K562 (cell line): Measurements from ENCODE around the gene MEF2C. TPM values are rescaled to one million over a fixed set of nuclear protein-coding genes. Genes with fewer than 3 reads are reported as not detected.
A peak's percentile ranks its signal among the peaks of the same experiment; 100 is the strongest.

ENCODE experiments used
- CEBPZ ChIP-seq: fragments of 150-350 bp; IDR thresholded peaks from 2 replicates; pipeline ENCODE4 v1.6.1; 2014; ENCODE audit warnings: low read depth, mild to moderate bottlenecking, low read length, borderline replicate concordance
- CREM ChIP-seq: IDR thresholded peaks from 2 replicates; pipeline ENCODE4 v1.6.1; 2014; ENCODE audit warnings: antibody characterized with exemption, low read depth
- DDX20 ChIP-seq: fragments of 450-650 bp; IDR thresholded peaks from 2 replicates; pipeline ENCODE4 v1.6.1; 2016; ENCODE audit warnings: missing genetic modification characterization, low read depth, mild to moderate bottlenecking, missing compliant biosample characterization, moderate library complexity
- DPF2 ChIP-seq: fragments of 450-650 bp; IDR thresholded peaks from 2 replicates; pipeline ENCODE4 v1.6.1; 2016
- ETV1 ChIP-seq: fragments of 450-650 bp; conservative IDR thresholded peaks from 2 replicates; pipeline ENCODE4 v1.6.1; 2016; ENCODE audit warnings: missing genetic modification characterization, control low read depth, low read depth, missing compliant biosample characterization
- ETV6 ChIP-seq, 3 experiments: fragments of 150-350 bp in 1 of 3; sonication (generic) in 1 of 3; formaldehyde crosslinking in 1 of 3; IDR thresholded peaks; 2 replicates each; pipeline versions ENCODE4 v1.6.1 to v1.8.0; 2014 to 2022; ENCODE audit warnings: borderline replicate concordance in 2 of 3, low read depth in 2 of 3, antibody characterized with exemption in 1 of 3, low read length in 1 of 3, mild to moderate bottlenecking in 1 of 3, missing genetic modification reagents in 1 of 3
- GABPA ChIP-seq: fragments of 200-800 bp; sonication (Bioruptor generic); conservative IDR thresholded peaks from 2 replicates; pipeline ENCODE4 v1.6.1; 2016; ENCODE audit warnings: low read depth, missing genetic modification characterization, missing compliant biosample characterization
- GATA2 ChIP-seq: sonication (generic); formaldehyde crosslinking; IDR thresholded peaks from 2 replicates; pipeline ENCODE4 v1.4.0; 2020; ENCODE audit warnings: mild to moderate bottlenecking, missing genetic modification reagents
- HDAC2 ChIP-seq: fragments of 450-650 bp; IDR thresholded peaks from 2 replicates; pipeline ENCODE4 v1.6.1; 2016; ENCODE audit warnings: mild to moderate bottlenecking
- KDM1A ChIP-seq, 2 experiments: fragments of 450-650 bp; IDR thresholded peaks; 2 replicates each; pipeline ENCODE4 v1.6.1; 2016; ENCODE audit warnings: mild to moderate bottlenecking in 2 of 2
- NR2C2 ChIP-seq, 2 experiments: fragments of 200-800 bp in 1 of 2; sonication (Bioruptor generic) in 1 of 2; sonication (generic) in 1 of 2; formaldehyde crosslinking in 1 of 2; IDR thresholded peaks; 2 replicates each; pipeline versions ENCODE4 v1.6.1 to v1.8.0; 2016 to 2022; ENCODE audit warnings: mild to moderate bottlenecking in 1 of 2, missing compliant biosample characterization in 1 of 2, missing genetic modification characterization in 1 of 2, missing genetic modification reagents in 1 of 2
- PHF21A ChIP-seq: fragments of 450-650 bp; IDR thresholded peaks from 2 replicates; pipeline ENCODE4 v1.6.1; 2017; ENCODE audit warnings: low read depth, borderline replicate concordance
- RBFOX2 ChIP-seq: fragments of 200-400 bp; formaldehyde crosslinking; IDR thresholded peaks from 2 replicates; pipeline ENCODE4 v1.6.1; 2017; ENCODE audit warnings: low read depth, mild to moderate bottlenecking, low read length, moderate library complexity
- RNF2 ChIP-seq: sonication (generic); IDR thresholded peaks from 2 replicates; pipeline ENCODE4 v1.6.1; 2016
- SIN3B ChIP-seq: fragments of 450-650 bp; IDR thresholded peaks from 2 replicates; pipeline ENCODE4 v1.6.1; 2017; ENCODE audit warnings: low read depth, mild to moderate bottlenecking, moderate library complexity
- SUPT5H ChIP-seq: fragments of 450-650 bp; IDR thresholded peaks from 2 replicates; pipeline ENCODE4 v1.6.1; 2016
- TEAD4 ChIP-seq, 2 experiments: sonication (generic) in 1 of 2; formaldehyde crosslinking in 1 of 2; IDR thresholded peaks; 2 replicates each; pipeline versions ENCODE4 v1.6.1 to v1.8.0; 2012 to 2022; ENCODE audit warnings: borderline replicate concordance in 1 of 2, inconsistent platforms in 1 of 2, low read length in 1 of 2, mild to moderate bottlenecking in 1 of 2, missing genetic modification reagents in 1 of 2
- THRA ChIP-seq: fragments of 450-650 bp; IDR thresholded peaks from 2 replicates; pipeline ENCODE4 v1.6.1; 2017; ENCODE audit warnings: mild to moderate bottlenecking, moderate library complexity
- ZC3H4 ChIP-seq: sonication (generic); formaldehyde crosslinking; IDR thresholded peaks from 2 replicates; pipeline ENCODE4 v1.9.0; 2021; ENCODE audit warnings: missing genetic modification reagents, borderline replicate concordance
- ZNF133 ChIP-seq: fragments of 250-450 bp; sonication (Bioruptor Pico); IDR thresholded peaks from 2 replicates; pipeline ENCODE4 v1.4.0; 2020; ENCODE audit warnings: mild to moderate bottlenecking
- ZNF23 ChIP-seq: fragments of 250-450 bp; sonication (Bioruptor Pico); IDR thresholded peaks from 2 replicates; pipeline ENCODE4 v1.4.0; 2020; ENCODE audit warnings: mild to moderate bottlenecking
- ZNF324 ChIP-seq: fragments of 250-450 bp; sonication (Bioruptor Pico); IDR thresholded peaks from 2 replicates; pipeline ENCODE4 v1.4.0; 2020; ENCODE audit warnings: mild to moderate bottlenecking
- ZSCAN32 ChIP-seq: fragments of 450-650 bp; formaldehyde crosslinking; IDR thresholded peaks from 2 replicates; pipeline ENCODE4 v1.4.0; 2020; ENCODE audit warnings: mild to moderate bottlenecking, moderate library complexity
- polyA plus RNA-seq, 8 experiments: library from polyadenylated mRNA; depleted of rRNA in 4 of 8; stranded (reverse) in 5 of 8; unstranded in 3 of 8; fragments of >200 nt; fragmentation: Nextera tagmentation in 2 of 8; fragmentation: Illumina TruSeq in 1 of 8; extraction: Ambion mirVana in 2 of 8; extraction: Trizol in 1 of 8; gene quantifications; 2 replicates each; pipeline versions ENCODE4 v1.2.1 to v1.2.3, GENCODE V29; 2011 to 2014; ENCODE audit warnings: inconsistent platforms in 1 of 8, missing spikeins in 1 of 8
- total RNA-seq, 7 experiments: library from RNA; depleted of rRNA in 6 of 7; stranded (reverse); fragments of >200 nt in 6 of 7; fragmentation: Illumina TruSeq in 2 of 7; extraction: Trizol in 2 of 7; gene quantifications; 2 replicates each; pipeline versions ENCODE4 v1.2.1 to v1.2.3, GENCODE V29; 2011 to 2021; ENCODE audit warnings: low replicate concordance in 1 of 7
- TF ChIP-seq, protein P1 (sequence below): fragments of 250-450 bp; sonication (Bioruptor Pico); IDR thresholded peaks from 2 replicates; pipeline ENCODE4 v1.5.0; 2022; ENCODE audit warnings: mild to moderate bottlenecking

The MEF2C gene
- total and polyA plus RNA-seq, 9 of the 15 experiments (the other 6 are each of a cell fraction or from before 2014, with no cell fraction given) = 25.1 to 67.8 (median 58.3) TPM

DNA sequence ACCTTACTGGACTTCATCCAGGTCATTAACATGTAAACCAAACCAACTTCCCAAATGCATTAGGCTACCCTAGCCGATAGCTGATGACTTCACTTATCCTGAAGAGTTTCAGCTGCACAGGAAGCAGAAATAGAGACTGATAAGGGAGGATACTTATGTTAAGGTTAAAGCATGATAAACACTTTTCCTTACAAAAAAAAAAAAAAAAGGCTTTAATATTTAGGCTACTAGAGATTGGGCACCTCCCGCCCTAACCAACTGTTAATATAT, 1.6 kb upstream of the MEF2C start (continued):
- TF ChIP-seq NR2C2 (CRISPR knock-in tag; IDR thresholded peaks at IDR 0.05) = no peak
- peak; percentile 29; the same call in 1 of the 2 replicates for TF ChIP-seq NR2C2 (tag; IDR thresholded peaks at IDR 0.05)
- no peak for TF ChIP-seq THRA
- TF ChIP-seq GATA2 (CRISPR knock-in tag) = 0 out of 2 replicates have a peak, but pooled peaks have one; percentile 19
- TF ChIP-seq ETV1 (tag) = peak; percentile 75; the same call in 1 of the 2 replicates
- no peak for TF ChIP-seq ZNF23 (CRISPR knock-in tag)
- TF ChIP-seq ZNF324 (CRISPR knock-in tag) = no peak
- no peak for TF ChIP-seq RBFOX2
- no peak for TF ChIP-seq SUPT5H
- TF ChIP-seq CREM = peak; percentile 54
- peak; percentile 33 to 44; a peak in 1 of 4 replicates for TF ChIP-seq KDM1A (IDR thresholded peaks at IDR 0.05)
- peak; percentile 45 for TF ChIP-seq GABPA (tag)
- no peak for TF ChIP-seq SIN3B
- no peak for TF ChIP-seq ZNF133 (CRISPR knock-in tag)
- peak; percentile 77 for TF ChIP-seq RNF2
- TF ChIP-seq TEAD4 (IDR thresholded peaks at IDR 0.05; ENCODE audit: low read length) = peak; percentile 74
- no peak for TF ChIP-seq TEAD4 (CRISPR knock-in tag; IDR thresholded peaks at IDR 0.05; ENCODE audit: borderline replicate concordance)
- TF ChIP-seq ETV6 (IDR thresholded peaks at IDR 0.05; ENCODE audit: borderline replicate concordance in 1 of 2, low read depth in 2 of 2, low read length in 1 of 2) = peak in 1 of 2 experiments; percentile 80; a peak in 2 of 4 replicates
- no peak for TF ChIP-seq ETV6 (CRISPR knock-in tag; IDR thresholded peaks at IDR 0.05; ENCODE audit: borderline replicate concordance)
- no peak for TF ChIP-seq ZC3H4 (CRISPR knock-in tag)
- no peak for TF ChIP-seq DDX20 (tag)
- TF ChIP-seq PHF21A = no peak
- TF ChIP-seq ZSCAN32 = no peak
- TF ChIP-seq, protein P1, sequence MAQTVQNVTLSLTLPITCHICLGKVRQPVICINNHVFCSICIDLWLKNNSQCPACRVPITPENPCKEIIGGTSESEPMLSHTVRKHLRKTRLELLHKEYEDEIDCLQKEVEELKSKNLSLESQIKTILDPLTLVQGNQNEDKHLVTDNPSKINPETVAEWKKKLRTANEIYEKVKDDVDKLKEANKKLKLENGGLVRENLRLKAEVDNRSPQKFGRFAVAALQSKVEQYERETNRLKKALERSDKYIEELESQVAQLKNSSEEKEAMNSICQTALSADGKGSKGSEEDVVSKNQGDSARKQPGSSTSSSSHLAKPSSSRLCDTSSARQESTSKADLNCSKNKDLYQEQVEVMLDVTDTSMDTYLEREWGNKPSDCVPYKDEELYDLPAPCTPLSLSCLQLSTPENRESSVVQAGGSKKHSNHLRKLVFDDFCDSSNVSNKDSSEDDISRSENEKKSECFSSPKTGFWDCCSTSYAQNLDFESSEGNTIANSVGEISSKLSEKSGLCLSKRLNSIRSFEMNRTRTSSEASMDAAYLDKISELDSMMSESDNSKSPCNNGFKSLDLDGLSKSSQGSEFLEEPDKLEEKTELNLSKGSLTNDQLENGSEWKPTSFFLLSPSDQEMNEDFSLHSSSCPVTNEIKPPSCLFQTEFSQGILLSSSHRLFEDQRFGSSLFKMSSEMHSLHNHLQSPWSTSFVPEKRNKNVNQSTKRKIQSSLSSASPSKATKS (CRISPR knock-in tag) = no peak
- no peak for TF ChIP-seq CEBPZ
- TF ChIP-seq DPF2 = peak; percentile 85
- TF ChIP-seq HDAC2 = 0 out of 2 replicates have a peak, but pooled peaks have one; percentile 43
